HG03558 (cell line): ENCODE measurements around the gene UBE3D.
"Not testable (repeated sequence)": the region's sequence is repeated elsewhere in the genome, so short reads cannot be mapped to it uniquely, and the experiment has no call there.

Experiments
- ATAC-seq: cut with Tn5 transposase; IDR thresholded peaks from one replicate; pipeline ENCODE4 v1.9.1; 2021; ENCODE audit warnings: moderate number of reproducible peaks; ENCODE audit not compliant: unreplicated experiment; ENCODE audit errors: extremely low read depth

Gene UBE3D

DNA sequence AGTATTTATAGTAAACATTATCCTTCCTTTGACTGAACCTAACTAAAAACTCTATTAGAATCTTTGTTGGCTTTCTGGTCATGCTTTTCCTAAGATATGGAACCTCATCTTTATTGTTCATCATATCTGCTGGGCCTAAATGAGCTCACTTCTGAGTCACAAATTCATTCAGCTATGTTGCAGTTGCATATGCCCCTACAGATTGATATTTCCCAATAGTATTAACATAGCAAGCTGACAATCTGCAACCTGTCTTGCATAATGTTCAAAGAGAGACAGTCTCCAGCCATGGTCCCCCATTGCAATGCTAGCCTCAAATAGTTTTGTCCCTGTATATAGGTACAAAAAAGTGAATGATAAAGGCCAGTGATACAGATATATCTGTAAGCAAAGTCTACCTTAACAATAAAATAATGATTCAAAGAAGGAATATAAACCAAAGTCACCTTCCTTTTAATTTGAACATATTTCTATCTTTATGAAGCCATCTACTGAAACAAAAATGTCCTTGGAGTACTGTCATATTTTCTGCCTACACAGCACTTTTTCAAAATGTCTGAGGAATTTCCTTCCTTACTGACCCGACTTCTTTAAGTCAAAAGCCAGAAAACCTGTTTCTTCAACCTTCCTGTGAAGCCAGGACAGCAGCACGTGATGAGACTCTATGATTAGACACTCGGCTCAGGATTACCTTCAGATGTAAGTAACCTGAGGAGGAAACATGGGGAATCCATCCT is 140.7 kb downstream of the UBE3D start:
- no peak for ATAC-seq

DNA sequence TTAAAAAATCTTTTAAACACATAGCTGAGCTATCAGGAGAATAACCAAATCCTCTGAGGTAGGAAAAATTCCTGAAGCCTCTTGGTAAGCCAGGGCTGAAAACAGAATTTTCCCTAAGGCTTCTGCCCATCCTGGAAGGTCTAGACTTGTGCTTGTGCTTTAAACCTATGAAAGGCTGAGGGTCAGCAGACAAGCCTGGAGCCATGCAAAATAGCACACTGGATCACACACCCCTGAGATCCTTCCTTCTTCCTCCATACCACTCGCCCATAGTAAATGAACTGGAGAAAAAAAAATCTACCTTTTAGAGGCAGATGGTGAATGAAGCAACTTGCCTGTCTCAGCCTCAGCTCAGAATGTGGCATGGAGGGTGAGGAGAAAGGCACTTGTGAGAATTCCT is 144.4 kb downstream of the UBE3D start:
- no peak for ATAC-seq

DNA sequence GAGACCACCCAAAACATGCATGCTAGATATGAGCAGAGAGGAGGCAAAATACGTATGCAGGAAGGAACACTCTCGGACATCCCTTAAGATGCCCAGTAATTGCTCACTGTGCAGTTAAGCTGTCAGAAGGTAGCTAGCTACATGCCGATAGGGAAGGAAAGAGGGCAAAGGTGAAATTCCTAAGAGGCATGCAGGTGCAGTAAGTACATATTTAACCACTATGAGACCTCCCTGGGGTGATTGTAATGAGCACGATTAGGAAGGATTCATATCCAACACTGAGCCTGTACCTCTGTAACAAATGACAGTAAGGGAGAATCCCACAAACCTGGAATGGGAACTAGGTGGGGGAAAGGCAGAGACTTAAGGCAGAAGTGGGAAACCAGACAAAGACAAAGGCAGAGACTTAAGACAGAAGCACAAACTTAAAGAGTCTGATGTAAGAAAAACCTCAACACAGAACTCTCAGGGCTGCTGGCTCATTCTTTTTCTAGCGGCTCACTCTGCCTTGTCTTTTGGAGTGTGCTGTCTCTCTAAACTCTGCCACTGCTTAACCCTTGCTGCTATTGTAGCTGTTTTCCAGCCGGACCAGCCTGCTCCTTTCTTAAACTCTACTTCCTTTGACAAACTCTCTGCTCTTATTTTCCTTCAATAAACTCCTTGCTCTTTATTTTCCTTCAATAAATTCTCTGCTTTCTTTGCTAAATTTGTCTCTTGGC is 148.1 kb downstream of the UBE3D start:
- no peak for ATAC-seq

DNA sequence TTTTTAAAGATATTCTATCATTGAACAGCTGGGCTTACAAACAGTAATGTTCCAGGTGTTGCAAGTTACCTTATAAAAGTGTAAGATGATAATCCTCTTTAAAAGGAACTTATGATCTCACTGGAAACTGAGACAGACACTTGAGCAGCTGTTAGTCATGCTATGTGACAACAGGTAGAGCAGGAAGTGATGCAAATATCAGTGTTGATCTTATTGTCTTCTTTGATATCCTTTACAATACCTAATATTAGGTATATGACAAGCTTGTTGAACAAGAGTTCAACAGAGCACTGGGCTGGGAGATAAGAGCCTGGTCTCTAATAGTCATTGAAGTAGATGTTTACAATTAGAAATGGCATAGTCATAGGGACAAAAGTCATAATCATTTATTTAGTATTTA is 150.0 kb downstream of the UBE3D start:
- no peak for ATAC-seq

DNA sequence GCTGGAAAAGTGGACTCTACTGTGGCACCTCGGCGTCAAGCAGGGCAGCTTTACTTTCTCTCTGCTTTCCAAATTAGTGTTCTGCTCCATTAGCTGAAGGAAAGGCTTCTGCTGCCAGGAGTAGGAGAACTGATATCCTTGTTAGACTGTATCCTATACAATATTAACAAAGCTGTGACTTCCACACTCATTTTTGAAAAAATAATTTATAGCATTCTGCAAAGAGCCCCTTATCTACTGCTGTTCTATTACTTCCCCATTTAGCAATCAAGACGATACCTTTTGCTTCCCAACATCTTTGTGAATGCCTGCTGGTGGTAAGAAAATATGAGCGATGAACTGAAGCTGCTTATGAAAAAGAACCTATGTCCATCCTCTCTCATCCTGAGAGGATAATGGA is 151.1 kb downstream of the UBE3D start:
- no peak for ATAC-seq

DNA sequence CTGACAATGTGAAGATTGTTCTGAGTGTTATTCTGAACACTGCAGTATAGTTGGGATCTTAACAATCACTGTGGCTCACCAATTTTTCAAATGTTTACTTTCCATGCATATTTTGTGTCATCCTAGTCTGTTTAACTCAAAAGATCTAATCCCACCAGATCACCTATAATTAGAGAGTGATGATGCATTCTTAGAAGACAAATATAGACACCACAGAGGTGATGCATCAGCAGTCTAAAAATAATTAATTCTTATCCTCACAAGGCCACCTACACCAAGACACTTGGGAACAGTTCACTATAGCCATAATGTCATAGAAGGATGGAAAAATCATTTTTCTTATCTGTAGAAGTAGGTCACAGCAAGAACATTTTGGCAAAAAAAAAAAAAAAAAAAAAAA is 154.8 kb downstream of the UBE3D start:
- no peak for ATAC-seq

DNA sequence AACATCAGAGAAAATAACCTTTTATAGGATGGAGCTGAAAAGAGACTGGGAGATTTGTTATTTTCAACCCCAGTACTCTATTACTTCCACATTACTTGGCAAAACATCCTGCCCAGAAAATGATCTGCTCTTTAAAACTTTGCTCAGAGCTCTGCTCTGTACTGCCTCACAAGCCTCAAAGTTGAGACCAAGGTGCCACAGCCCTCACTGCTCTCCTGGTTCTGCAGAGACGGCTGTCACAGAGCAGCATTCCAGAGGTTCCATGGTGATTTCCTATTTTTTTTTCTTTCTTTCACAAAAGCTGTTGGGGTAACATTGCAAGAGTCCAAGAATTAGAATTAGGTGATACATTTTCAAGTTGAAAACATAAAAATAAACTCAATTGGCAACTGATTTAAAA is 155.2 kb downstream of the UBE3D start:
- ATAC-seq, result no peak

DNA sequence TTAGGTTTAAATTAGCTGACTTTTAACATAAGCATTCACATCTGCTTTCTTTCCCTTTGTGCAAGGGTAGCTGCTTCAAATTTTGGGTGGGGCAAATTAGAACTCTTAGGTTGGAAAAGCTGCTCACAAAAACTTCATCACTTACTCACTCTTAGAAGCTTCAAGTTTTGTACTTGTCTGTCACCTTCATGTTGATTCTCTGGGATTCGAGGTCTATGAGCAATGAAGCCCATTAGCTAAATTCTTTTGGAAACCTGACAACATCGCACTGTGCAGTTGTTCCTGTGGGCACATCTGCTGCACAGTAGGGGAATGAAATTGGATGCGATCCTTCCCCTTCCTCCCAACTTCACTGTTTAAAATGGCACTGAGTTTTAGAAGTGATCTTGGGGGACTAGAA is 156.1 kb downstream of the UBE3D start:
- ATAC-seq, result no peak

DNA sequence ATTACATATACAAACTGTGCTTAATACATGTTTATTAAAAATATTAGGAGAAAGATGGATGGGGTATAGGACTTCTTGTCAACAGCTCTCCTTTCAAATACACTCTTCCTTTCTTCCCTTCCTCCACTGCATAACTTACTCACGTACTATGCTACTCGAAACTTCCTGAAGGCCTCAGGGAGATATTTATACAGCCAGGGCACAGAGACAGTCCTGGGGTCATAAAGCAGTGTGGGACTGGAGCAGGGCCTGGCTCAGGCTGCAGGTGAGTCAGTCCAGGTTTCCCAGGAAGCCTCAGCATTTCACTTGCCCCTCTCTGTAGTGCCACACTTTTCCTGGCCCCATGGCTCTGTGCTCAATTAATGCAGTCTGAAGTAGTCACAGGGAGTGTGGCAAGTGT is 157.0 kb downstream of the UBE3D start:
- no peak for ATAC-seq

DNA sequence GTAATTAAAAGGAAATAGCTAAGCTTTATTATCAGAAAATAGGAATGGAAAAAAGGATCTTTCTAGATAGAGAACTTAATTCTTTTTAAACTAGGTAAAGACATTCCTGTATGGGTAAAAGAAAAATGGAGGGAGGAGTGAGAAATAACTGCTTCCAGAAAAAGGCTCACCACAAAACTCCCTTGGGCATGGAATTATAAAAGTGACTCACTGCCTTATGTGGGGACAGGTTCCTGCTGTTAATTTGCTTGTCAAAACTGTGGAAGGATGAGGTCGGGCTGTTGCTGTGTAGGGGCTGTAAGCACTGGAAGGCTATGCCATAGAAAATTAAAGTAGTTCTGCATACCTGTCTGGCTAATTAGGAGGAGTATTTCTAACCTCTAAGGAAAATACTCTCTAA is 158.7 kb downstream of the UBE3D start:
- no peak for ATAC-seq

DNA sequence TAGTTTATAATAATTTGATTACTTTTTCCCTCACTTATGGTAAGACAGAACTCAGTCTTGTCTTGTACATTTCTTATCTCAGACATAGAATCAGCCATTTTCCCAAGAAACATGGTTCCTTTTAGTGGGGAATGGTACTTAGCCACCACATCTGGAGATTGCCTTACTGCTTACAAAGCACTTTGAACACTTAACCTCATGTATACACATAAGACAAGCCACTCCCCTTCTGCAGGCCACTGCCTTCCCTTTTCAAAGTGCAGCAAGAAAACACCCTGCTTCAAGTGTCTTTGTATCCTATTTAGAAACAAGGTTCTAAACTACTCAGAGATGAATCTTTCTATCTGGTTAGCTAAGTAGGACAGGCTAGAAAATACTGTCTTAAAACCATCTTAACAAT is 159.2 kb downstream of the UBE3D start:
- ATAC-seq, result no peak

DNA sequence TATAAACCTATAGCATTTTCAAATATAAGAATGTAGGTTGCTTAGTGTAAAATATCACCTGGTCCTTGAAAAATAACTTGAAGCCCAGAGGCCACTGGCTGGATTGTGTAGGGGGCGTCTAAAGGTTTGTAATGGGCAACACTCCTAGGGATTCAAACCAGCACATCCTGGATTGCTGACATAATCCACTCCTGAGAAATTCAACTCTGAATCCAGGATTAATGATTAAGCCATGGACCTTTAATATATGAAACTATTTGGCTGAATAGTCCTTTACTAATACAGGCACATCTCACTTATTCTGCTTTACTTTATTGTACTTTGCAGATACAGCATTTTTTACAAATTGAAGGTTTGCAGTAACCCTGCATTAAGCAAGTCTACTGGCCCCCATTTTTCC is 160.8 kb downstream of the UBE3D start:
- ATAC-seq, result no peak

DNA sequence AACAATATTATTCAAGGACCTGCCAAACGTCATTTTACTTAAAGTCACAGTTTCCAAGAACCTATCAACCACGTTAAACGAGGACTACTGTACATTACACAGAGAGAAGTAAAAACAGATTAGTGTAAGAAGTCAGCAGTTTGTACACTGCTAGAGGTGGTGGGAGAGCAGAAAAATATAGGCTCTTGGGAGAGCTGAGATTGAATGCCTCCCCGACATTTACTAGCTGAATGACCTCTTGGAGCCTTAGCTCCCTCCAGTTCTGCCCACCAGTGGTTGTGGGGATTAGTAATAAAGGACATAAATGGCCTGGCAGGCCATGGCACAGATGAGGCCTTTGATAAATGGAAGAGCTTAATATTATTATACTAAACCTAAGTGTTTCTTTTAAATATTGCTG is 161.4 kb downstream of the UBE3D start:
- no peak for ATAC-seq

DNA sequence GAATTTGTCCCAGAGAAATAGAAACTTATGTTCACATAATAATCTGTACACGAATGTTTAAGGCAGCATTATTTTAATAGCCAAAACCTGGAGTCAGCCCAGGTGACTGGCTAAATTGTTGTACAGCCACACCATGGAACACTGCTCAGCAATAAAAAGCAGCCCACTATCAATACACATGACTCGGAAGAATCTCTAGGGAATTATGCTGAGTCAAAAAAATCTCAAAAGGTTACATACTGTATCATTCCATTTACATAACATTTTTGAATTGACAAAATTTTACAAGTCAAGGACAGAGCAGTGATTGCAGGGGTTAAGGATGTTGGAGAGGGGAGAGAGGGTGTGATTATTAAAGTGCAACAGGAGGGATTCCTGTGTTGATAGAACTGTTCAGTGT is 163.4 kb downstream of the UBE3D start:
- ATAC-seq, result no peak

DNA sequence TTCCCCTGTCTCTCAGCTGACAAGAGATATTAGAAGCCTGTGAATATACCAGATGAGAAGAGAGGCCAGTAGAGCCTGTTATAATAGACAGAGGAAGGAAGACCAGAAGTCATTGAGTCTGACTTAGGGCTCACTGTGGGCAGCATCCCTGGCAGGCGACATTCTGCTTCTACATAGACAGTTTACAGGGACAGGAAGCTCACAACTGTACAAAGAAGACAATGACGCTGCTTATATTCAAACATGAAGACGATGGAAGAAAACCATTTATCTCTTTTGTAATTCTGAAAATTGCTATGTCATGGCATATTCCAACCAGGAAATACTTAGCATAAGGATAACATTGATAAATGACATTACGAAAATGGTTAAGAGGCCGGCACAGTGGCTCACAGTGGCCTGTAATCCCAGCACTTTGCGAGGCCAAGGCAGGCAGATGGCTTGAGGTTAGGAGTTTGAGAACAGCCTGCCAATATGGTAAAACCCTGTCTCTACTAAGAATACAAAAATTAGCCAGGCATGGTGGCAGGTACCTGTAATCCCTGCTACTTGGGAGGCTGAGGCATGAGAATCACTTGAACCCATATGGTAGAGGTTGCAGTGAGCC is 170.9 kb downstream of the UBE3D start:
- no peak for ATAC-seq

DNA sequence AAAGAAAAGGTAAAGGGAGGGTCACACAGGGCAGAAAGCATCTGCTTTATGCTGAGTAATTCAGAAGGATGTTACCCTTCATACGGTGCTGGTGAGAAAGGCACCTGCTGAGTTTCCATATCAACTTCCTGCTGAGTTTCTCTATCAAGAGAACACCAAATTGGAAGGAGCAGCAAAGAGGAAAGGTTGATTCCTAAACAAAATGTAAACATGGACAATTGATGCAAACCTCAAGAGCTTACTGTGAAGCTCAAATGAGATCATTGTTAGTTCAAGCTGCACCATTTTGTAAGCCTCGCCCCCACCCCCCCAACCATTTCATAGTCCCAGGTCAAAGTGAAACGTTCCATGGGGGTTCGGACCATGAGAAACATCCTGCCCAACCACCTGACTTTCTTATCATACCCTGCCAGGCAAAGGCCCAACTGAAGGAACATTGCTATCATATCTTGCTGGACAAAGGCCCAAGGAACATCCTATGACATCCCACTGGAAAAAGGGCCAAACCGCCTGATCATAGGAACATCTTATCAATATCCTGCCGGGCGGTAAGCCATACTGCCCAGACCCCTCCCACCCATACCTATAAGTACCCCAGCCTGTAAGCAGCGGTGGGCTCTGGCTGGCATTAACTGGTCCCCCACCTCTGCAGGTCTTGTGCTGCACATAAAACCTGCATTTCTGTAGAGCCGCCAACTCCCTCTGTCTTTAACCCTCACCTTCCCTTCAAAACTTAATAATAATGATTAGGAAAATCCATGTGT is 171.6 kb downstream of the UBE3D start:
- ATAC-seq, result no peak

DNA sequence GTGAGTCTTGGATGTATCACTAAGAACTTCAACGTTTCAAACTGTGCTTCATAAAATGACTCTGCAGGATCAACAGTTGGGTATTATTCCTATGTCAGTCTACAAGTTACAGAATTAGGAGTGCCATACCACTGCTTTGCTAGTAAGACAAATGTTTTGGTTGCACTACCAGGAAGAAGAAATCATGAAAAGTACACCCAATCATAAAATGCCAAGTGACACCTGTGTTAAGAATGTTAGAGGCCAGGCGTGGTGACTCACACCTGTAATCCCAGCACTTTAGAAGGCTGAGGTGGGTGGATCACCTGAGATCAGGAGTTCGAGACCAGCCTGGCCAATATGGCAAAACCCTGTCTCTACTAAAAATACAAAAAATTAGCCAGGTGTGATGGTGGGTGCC is 174.1 kb downstream of the UBE3D start:
- not testable (repeated sequence) for ATAC-seq

DNA sequence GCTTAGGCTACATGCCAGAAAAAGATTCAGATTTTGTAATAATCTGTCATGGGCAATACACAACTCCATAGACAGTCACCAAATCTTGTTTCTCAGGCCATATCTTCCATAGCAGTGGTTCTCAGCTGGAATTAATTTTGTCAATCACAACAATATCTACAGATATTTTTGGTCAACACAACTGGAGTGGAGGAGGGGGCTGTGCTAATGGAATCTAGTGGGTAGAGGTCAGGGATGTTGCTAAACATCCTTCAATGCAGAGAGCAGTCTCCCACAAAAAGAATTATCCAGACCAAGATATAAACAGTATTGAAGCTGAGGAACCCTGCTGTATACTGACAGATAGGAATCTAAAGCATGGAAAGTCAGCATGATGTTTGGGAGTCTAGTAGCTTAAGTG is 174.6 kb downstream of the UBE3D start:
- ATAC-seq, result no peak

DNA sequence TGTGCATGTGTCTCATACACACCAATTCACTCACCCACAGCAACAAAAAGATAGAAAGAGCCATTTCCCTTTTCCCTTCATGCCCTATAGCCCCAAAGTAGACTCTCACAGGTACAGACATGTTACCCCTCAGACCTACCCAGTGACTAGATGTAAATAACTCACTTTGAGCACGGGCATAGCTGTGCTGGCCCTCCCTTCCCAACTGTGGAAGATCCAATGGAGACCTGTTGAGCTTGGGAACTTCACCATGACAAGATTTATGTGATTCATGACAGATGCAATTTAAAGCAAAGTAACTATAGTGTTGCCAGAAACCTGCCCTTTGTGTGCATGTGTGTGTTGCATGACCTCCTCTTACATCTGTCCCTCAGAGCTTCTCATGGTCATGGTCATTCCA is 175.4 kb downstream of the UBE3D start:
- no peak for ATAC-seq

DNA sequence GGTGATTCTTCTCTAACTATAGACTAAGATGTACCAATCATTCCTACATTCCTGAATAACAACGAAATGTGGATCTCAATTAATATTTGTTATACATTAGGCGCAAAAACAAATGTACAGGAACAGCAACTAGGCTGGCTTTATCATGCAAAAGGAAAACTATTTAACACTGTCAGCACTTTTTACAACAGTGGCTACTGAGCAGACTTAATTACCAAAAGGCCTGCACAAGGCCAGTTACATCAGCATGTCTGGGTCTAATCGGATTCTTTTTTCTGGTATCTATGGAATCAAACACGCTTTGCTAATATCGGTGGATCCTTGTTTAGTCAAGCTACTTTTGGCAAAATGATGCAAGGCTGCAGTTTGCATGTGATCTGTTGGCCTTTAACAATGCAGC is 176.5 kb downstream of the UBE3D start:
- no peak for ATAC-seq
